Cerebellar nuclear complex (tissue), 1 donor: ENCODE data around the gene MCOLN1.

Experiments
- DNase-seq, 2 experiments: peaks; one replicate each; lab custom pipeline; 2025; lab: John Stamatoyannopoulos, UW

MCOLN1 gene

DNA sequence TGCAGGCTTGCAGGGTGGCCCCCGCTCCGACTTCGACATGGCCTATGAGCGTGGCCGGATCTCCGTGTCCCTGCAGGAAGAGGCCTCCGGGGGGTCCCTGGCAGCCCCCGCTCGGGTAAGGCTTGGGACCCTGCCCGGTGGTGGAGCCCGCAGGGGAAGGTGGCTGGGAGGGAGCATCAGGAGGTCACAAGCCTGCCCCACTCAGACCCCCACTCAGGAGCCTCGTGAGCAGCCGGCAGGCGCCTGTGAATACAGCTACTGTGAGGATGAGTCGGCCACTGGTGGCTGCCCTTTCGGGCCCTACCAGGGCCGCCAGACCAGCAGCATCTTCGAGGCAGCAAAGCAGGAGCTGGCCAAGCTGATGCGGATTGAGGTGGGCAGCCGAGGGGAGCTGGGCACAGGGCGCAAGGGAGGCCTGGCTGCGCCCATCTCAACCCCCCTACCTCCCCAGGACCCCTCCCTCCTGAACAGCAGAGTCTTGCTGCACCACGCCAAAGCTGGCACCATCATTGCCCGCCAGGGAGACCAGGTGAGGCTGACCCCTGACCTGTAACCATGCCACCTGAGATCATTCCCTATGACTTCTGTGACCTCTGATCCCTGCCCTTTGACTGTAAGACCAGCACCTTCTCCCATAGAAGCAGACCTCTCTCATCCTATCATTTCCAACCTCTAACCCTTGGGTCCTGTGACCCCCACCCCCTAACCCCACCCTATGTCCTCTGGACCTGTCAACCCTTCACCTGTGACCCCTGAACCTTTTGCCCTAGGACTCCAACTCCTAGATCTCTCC lies 20.3 kb downstream of the MCOLN1 start:
- DNase-seq: no peak

DNA sequence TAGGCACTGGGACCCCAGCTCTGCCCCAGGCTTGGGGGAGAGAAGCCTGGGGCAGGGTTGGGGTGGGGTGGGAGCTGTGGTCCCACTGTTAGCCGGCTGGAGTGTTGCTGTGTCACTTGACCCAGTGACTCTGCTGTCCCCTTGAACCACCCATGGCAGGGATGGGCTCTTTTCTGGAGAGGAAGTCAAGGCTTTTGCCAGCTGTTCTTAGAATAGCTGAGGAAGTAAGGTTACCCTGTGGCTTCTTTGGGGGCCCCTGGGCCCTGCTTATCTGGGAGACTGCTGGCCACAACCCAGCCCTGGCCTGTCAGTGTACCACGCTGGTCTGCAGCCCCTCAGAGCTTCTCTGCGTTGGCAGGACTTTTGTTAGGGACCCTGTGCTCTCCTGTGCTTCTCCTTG lies 22.2 kb downstream of the MCOLN1 start:
- DNase-seq: no peak

DNA sequence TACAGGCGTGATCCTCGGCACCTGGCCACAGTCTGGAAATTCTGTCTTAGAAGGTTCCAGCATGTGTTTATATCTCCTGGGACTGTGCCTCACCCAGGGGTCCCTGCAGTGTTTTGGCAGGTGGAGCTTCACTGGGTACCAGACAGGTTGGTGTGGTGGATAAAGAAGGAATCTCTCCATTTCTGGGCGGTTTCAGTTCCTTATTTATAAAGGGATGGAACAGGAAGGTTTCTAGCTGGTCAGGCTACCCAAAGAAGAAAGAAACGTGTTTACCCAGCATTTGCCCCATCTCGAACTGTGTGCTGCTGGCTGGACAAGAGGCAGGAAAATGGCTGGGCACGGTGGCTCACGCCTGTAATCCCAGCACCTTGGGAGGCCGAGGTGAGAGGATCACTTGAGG lies 22.9 kb downstream of the MCOLN1 start:
- no peak for DNase-seq

DNA sequence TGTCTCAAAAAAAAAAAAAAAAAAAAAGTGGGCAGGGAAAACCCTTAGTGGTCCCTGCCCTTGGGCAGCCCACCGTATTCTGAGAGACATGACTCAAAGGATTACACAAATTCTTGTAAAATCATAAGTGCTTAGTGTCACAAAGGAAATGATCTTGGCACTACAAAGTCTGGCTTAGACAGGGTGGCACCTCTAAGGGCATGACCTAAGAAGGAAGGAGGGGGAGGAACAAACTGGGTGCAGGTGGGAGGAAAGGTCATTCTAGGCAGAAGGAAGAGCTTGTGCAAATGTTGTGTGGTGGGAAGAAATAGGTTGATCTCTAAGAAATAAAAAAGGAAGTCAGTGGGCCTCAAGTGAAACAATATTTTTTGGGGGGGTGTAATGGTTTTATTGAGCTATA lies 23.5 kb downstream of the MCOLN1 start:
- DNase-seq: no peak

DNA sequence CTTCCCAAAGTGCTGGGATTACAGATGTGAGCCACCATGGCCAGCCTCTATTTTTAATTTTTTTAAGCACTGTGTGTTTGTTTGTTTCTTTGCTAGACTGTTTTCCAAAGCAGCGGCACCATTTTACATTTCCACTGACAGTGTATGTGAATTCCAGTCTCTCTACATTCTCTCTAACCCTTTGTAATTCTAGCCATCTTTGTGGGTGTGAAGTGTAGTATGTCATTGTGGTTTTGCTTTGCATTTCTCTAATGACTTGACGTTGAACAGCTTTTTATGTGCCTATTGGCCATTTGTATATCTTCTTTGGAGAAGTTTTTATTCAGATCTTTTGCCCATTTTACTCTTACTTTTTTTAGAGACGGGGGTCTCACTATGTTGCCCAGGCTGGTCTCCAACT lies 24.7 kb downstream of the MCOLN1 start:
- no peak for DNase-seq

DNA sequence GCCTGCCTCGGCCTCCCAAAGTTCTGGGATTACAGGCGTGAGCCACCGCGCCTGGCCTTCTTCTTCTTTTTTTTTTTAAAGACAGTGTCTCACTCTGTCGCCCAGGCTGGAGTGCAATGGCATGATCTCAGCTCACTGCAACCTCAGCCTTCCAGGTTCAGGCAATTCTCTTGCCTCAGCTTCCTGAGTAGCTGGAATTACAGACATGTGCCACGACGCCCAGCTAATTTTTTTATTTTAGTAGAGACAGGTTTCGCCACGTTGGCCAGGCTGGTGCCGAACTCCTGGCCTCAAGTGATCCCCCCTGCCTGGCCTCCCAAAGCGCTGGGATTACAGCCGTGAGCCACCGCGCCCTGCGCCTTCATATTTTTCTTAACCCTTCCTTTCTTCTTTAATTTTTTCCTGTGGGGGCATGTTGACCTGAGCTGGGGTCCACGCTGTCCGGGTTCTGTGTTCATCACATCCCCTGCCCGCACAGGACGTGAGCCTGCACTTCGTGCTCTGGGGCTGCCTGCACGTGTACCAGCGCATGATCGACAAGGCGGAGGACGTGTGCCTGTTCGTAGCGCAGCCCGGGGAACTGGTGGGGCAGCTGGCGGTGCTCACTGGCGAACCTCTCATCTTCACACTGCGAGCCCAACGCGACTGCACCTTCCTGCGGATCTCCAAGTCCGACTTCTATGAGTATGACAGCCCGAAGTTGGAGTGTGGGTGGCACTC lies 27.2 kb downstream of the MCOLN1 start:
- DNase-seq: no peak

DNA sequence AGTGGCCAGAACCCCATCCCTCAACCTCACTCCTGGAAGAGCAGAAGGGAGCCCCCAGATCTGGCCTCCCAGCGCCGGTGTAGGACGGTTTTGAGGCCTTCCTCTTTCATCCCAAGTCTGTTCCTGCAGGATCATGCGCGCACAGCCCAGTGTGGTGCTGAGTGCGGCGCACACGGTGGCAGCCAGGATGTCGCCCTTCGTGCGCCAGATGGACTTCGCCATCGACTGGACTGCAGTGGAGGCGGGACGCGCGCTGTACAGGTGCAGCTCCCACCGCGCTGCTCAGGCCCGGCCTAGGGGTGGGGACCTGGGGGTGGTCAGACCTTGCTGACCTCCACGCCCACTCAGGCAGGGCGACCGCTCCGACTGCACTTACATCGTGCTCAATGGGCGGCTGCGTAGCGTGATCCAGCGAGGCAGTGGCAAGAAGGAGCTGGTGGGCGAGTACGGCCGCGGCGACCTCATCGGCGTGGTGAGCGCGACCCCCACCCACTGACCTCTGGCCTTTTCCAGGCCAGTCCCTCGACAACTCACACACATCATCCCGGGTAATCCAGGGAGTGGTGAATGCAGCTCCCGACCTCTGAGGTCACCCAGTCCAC lies 27.8 kb downstream of the MCOLN1 start:
- DNase-seq: no peak

DNA sequence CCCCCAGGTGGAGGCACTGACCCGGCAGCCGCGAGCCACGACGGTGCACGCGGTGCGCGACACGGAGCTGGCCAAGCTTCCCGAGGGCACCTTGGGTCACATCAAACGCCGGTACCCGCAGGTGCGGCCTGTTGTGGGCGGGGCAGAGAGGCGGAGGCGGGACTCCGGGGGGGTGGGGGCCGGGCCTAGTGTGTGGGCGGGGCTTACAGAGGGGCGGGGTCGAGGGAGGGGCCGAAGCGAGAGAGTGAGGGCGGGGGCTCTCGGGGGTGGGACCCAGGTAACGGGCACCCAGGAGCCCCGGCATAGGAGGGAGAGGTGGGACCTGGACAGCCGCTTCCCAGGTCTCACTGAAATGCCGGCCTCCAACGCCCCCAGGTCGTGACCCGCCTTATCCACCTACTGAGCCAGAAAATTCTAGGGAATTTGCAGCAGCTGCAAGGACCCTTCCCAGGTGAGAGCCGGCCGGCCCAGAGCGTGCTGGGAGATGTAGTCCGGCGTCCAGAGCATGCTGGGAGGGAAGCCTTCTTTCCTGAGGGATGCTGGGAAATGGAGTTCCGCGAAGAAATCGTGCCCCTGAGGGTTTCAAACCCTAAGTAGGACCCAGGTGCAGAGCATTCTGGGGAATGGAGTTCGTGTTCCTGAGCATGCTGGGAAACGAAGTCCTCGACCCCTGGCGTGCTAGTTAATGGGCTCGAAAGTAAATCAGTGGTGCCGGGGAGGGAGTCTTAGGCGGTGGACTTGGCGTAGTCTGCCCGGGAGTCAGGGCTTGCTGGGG lies 28.8 kb downstream of the MCOLN1 start:
- peak; percentile 49 to 85 for DNase-seq

DNA sequence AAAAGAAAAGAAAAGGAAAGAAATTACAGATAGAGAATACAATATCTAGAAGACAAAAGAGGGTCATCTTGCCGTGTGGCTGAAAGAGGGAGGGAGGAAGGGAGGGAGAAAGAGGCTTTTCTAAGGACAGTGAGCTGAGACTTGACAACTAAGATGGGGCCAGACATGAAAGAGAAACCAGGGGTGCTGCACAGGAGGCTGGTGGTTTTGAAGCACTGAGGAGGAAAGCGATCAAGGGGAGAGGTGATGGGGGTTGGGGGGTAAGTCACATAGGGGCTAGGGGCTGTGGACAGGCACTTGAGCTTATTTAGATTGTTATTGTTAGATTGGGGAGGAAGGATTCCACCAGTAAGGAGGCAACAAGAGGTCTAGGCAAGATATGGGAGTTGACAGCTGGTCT lies 30.4 kb downstream of the MCOLN1 start:
- no peak for DNase-seq

DNA sequence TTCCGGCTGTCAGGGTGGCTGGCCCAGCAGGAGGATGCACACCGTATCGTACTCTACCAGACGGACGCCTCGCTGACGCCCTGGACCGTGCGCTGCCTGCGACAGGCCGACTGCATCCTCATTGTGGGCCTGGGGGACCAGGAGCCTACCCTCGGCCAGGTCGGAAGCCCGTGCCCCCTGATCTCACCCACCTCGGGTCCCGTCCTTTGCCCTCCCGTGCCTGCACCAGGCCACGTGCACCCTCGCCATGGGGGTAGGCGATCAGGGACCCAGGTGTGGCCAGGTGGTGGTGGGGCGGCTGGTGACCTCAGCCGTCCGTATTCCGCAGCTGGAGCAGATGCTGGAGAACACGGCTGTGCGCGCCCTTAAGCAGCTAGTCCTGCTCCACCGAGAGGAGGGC lies 32.1 kb downstream of the MCOLN1 start:
- DNase-seq: no peak

DNA sequence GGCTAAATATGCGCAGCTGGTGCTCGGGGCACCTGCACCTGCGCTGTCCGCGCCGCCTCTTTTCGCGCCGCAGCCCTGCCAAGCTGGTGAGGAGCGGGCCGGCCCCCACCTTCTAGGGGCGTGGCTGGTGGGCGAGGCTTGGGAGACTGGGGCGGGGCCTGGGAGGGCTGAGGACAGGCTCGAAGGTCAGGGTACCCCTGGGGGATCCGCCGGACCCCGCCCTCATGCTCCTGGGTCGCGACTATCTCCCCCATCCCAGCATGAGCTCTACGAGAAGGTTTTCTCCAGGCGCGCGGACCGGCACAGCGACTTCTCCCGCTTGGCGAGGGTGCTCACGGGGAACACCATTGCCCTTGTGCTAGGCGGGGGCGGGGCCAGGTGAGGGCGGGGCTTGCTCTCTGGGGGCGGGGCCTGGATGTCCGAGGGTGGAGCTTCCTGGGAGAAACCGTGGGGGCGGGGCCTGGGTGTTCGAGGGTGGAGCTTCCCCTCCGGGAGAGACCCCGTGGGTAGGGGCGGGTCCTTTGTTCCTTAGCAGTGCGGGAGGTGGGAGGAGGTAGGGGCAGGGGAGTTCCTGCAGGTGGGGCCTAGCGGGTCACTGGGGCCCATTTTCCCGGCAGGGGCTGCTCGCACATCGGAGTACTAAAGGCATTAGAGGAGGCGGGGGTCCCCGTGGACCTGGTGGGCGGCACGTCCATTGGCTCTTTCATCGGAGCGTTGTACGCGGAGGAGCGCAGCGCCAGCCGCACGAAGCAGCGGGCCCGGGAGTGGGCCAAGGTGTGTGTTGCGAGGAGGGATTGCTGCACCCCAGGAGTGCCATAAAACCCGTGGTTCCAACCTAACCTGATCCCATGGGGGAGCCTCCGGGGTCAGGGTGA lies 32.8 kb downstream of the MCOLN1 start:
- DNase-seq: no peak

DNA sequence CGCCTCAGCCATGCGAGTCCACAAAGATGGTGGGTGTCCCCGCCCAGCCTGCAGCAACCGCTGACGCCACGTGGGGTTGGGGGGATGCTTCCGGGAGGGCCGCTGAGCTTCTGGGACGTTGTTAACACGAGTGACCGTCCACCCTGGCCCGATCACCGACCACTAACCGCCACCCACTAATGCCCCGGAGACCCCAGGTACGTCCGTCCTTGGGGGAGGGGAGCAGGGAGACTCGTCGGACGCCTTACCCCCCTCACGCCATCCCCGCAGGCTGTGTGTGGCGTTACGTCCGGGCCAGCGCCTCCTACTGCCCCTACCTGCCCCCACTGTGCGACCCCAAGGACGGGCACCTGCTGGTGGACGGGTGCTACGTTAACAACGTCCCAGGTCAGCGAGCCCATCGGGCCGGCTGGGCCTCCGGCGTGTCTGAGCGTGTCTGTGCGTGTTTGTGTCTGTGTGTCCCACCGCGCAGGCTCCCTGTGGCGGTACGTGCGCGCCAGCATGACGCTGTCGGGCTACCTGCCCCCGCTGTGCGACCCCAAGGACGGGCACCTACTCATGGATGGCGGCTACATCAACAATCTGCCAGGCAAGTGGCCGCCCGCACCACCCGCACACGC lies 34.4 kb downstream of the MCOLN1 start:
- no peak for DNase-seq

DNA sequence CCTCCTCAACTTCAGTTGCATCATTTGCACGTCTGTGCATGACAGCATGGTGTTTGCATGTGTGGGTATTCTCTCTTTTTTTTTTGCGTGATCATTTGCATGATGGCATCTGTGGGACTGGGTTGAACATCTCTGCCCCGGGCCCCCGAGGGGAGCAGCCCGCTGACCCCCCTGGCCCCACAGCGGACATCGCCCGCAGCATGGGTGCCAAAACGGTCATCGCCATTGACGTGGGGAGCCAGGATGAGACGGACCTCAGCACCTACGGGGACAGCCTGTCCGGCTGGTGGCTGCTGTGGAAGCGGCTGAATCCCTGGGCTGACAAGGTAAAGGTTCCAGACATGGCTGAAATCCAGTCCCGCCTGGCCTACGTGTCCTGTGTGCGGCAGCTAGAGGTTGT lies 36.2 kb downstream of the MCOLN1 start:
- DNase-seq: no peak

DNA sequence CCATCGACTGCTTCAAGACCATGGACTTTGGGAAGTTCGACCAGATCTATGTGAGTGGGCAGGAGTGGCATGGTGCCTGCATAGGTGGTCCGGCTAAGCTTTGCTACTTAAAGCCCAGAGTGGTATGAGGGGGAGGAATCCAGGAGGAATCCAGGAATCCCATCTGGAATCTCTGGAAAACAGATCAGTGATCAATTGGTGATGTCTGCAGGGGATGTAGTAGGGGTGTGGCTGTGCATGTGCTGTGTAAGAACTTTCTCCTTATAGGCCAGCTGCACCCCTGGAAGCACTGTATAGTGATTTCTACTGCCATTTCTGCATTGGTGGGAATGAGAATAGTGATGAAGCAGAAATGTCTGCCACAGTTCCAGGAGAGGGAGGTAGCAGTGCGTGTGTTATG lies 36.7 kb downstream of the MCOLN1 start:
- DNase-seq: no peak

DNA sequence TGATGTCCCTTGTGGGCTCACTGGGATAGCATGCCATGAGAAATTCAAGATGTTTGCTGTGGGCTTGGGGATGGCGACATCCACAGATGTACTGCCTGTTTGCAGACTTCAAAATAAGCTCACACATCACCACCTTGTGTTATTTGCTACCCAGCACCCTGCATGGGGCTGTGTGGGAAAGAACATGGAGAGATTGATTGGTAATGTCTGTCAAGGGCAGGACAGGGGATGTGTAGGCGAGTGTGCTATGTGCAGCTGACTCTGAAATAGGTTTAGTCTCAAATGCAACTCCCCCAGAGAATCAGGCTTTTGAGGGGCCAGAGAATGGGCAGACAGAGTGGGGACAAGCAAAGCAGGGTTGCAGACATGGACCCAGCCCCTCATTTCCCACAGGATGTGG lies 37.8 kb downstream of the MCOLN1 start:
- DNase-seq: no peak

DNA sequence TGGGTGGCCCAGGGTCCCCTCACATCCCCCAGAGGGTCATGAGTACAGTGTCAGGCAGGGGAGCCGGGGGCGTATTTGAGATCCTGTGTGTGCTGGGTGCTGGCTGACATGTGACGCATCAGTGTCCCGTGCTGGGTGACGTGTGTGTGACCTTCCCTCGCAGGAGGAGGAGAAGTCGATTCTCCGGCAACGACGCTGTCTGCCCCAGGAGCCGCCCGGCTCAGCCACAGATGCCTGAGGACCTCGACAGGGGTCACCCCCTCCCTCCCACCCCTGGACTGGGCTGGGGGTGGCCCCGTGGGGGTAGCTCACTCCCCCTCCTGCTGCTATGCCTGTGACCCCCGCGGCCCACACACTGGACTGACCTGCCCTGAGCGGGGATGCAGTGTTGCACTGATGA lies 38.9 kb downstream of the MCOLN1 start:
- DNase-seq: no peak

DNA sequence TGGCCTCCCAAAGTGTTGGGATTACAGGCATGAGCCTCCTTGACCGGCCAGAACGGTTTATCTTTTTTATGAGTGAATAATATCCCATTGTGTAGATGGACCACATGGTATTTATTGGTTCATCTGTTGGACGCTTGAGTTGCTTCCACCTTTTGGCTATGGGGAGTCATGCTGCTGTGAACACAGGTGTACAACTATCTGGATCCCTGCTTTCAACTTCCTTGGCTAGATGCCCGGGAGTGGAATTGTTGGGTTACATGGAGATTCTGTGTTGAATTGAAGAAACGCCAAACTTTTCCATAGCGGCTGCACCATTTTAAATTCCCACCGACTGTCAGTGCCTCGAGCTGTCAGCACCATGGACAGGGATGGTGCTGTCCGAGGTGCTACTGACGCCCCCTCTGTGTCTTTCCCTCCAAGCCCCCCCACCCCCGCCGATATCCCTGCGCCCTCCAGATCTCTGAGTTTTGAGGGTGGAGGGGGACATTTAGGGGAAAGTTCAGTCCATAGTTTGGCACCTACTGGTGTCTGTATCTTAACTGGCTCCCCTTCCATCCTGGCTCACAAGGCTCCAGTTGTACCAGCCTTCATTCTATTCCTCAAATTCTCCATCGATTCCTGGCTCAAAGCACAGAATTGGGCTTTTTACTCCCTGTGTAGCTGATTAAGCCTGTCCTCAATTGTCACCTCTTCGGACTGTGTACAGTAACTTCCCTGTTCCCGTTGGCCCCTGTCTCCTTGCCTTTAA lies 40.4 kb downstream of the MCOLN1 start:
- no peak for DNase-seq

DNA sequence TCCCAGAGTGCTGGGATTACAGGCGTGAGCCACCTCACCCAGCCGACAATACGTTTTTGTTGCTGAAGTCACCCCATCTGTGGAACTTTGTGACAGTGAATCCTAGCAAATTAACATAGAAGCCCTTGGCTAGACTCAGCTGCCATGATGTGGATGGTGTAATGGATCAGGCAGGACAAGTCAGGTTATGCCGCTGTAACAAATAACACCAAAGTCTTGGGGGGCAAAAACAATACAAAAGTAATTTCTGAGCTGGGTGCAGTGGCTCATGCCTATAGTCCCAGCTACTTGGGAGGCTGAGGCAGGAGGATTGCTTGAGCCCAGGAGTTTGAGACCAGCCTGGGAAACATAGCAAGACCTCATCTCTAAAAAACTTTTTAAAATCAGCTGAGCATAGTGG lies 42.4 kb downstream of the MCOLN1 start:
- no peak for DNase-seq

DNA sequence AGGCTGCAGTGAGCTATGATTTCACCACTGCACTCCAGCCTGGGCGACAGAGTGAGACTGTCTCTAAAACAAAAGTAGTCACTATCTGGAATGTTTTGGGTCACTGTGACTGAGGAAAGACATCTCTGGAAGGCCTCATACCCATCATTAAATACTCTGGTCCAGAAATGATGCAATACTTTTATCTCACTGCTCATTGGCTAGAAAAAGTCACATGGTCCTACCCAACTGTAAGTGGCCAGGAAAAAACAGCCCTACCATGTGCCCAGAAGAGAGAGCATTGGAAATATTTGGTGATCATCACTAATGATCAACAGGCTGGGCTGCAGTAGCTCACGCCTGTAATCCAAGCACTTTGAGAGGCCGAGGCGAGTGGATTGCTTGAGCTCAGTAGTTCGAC lies 42.9 kb downstream of the MCOLN1 start:
- no peak for DNase-seq

DNA sequence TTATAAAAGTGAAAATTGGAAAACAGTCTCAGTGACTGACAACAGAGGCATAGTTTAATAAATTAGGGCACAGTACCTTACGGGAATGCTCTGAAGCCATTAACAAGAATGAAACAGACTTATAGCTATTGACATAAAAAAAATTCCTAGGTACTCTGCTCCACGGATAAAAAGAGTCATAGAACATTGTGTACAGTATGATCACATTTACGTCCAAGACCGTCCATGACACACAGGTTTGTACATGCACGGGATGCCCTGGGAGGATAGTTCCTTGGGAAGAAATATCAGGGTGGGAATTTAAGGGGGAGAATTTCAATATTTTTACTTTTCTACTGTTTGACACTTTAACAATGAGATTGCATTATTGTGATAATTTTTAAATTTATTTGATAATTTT lies 48.3 kb downstream of the MCOLN1 start:
- DNase-seq: no peak
